Stimulated activated CD4-positive, alpha-beta T cell treated with anti-CD3 and anti-CD28 coated beads, Interleukin-1b, Interleukin-23, amount 100 ng/mL, for 4 hours (primary cell): ENCODE measurements around the gene SLC6A13.
"Not testable (repeated sequence)": the region's sequence is repeated elsewhere in the genome, so short reads cannot be mapped to it uniquely, and the experiment has no call there.

Experiments used
- DNase-seq, 2 donors: peaks; one replicate each; pipeline ENCODE4 v3.0.0-alpha.2; 2020; ENCODE audit warnings: low read depth in 2 of 2

The SLC6A13 gene

DNA sequence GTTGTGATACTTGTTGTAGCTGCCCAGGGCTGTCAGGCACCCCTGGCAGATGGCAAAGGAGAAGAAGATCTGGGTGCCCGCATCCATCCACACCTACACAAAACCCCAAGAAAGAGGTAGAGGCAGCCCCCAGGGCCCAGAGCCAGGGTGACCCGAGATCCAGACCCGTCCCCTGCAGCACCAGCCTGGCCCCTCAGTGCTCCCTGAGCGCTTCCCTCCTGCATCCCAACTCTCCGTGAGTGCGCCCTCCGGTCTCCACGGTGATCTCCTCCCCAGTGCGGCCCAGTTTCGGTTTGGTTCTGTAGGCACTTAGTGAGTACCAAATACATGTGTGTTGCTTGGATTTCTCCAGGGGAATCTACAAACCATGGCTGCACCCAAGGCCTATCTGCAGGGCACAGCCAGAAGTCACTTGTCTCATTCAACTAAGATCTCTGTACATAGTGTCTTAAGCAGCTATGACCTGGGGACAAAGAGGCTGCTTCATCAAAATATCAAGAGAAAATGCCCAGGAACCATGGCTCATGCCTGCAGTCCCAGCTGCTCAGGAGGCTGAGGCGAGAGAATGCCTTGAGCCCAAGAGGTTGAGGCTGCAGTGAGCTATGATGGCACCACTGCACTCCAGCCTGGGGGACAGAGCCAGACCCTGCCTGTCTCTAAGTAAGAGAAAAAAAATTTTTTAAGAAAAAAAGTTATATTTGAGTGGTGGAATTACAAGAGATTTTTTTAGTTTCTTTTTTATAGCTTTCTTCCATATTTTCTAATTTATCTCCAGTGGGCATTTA is 64.5 kb downstream of the SLC6A13 start:
- DNase-seq: no peak

DNA sequence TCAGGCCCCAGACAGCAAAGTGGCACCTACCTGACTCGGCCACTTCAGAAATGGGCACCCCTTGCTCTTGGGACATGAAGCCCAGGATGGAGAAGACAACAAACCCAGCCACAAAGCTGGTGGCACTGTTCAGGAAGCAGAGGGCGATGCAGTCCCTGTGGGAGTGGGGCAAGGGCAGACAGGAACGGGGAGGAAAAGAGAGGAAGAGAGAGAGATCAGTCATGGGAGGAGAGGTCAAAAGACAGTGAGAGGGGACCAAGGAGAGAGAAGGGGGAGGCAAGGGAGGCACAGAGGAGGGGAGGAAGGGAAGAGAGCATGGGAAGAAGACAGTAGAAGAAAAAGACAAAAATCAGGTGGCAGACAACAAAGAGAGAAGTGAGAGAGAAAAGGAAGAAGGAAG is 65.3 kb downstream of the SLC6A13 start:
- DNase-seq: no peak

DNA sequence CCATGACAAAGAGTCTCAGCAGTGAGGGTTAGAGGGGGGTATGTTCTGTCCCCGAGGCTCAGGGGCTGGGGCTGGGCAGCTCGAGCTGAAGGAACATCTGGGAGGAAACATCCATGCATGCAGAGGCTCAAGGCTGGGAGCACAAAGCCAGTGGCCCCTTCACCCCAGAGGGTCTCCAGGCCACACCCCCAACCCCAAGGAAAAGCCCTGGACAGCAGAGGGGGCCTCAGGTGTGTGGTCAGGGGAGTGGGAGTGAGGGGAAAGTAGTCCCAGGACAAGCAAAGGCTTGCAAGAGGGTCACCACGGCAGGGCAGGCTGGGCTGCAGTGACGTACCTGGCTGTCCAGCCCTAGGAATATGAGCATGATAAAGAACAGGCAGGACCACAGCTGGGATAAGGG is 66.2 kb downstream of the SLC6A13 start:
- DNase-seq: no peak

DNA sequence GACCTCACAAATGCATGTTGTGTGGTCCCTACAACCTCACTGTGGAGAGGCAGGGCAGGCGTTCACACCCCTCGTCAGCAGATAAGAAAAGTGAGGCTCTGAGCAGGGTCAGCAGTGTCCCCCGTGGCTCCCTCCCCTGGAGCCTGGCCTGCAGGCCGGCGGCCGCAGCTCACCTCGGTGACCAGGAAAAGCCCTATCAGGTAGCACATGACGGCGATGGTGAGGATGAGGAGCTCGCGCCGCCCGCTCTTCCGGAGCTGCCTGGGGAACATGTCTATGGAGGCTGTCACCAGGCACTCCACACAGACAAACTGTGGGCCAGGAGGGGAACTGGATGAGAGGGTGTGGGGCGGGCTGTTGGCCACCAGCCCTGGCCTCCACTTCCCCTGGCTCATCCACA is 66.7 kb downstream of the SLC6A13 start:
- no peak for DNase-seq

DNA sequence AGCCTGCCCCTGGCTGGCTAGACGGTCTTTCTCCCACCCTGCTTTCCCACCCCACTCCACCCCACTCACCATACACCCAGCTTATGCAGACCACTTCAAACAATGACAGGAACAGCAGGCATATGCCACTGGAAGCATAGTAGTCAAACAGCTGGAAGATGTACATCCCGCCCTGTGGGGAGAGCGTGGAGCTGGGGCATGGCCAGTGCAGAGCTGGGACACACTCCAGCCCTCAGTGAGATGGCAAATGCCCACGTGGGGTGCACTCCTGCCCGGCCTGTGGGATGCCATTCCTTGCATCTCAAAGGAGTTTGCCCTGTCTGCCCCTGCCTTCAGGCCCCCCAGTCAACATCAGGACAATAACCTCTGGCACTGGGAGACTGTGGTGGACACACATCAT is 67.5 kb downstream of the SLC6A13 start:
- DNase-seq: no peak

DNA sequence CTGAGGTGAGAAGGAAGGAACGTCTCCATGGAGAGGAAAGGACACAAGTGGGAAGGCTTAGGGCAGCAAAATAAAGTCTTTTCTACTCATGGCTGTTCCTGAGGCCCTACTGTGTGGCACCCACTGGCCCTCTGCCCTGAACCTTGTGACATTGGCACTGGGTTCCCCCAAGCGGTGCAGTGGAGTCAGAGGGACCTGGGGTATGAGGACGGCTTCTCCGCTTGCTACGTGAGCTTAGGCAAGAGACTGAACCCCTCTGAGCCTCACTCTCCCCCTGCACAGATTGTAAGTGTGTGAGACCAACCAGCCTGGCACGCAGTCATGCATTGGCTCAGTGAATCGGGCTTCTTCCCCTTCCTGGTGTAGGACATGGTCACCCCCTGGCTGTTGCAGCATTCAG is 68.4 kb downstream of the SLC6A13 start:
- DNase-seq: no peak

DNA sequence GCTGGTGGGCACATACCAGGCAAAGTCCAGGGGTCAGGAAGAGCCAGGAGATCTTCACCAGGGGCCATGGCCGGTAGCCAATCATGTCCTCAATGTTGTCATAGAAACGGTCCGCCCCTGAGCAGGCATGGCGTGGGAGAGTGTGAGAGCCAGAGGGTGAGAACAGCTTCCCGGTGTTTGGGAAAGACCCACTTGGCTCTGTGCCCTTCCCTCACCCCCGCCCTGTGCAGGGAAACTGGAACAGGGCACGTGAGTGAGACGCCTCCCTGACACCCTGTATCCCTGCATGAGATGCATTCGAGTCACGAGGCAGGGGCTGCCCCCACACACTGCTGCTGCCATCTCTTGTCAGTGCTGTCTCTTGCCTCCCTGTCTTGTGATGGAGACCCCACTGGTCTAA is 69.4 kb downstream of the SLC6A13 start:
- DNase-seq: no peak

DNA sequence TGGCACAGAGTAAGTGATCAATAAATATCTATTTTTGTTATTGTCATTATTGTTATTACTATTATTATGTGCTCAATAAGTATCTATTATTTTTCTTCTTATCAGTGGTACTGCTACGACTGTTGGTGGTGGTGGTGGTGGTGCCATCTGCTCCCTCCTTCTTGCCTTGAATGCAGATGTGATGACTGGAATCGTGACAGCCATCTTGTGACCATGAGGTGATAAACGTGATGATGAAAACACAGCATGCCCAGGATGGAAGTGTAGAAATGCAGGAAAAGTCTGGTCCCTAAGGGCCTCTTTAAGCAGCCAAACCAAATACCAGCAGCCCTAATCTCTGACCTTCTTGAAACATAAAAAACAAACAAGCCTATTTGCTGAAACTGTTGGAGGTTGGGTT is 71.1 kb downstream of the SLC6A13 start:
- DNase-seq: no peak

DNA sequence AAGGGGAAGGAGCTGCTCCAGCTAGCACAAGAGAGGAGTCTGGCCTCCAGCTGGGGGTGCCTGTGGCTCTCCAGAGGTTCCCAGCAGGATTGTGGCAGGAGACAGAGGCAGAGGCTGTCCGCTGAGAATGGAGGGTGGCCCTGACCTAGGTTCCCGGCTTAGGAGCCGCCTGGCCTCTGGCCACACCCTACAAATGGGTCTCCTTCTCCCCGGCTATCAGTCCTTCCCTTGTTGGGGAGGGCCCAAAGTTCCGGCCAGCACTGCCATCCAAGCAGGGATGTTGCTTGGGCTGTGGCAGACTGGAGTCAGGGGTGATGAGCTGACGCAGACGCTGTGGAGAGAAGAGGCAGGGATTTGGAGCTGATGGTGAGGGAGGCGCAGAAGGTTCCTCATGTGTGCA is 71.8 kb downstream of the SLC6A13 start:
- no peak for DNase-seq

DNA sequence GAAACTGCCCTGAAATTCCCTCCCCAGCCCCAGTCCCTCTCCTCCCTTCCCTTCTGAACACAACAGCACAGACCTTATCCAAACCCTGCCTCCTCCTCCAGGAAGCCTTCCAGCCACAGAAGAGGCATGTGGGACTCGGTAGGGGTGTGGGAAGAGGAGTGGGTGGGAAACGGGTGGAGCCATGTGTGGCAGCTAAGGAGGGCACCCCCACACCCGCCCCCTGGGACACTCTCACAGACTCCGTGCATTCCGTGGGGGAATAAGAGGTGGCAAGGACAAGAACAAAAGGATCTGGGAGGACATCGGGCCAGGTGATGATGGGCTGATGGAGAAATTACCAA is 73.0 kb downstream of the SLC6A13 start:
- DNase-seq: no peak

DNA sequence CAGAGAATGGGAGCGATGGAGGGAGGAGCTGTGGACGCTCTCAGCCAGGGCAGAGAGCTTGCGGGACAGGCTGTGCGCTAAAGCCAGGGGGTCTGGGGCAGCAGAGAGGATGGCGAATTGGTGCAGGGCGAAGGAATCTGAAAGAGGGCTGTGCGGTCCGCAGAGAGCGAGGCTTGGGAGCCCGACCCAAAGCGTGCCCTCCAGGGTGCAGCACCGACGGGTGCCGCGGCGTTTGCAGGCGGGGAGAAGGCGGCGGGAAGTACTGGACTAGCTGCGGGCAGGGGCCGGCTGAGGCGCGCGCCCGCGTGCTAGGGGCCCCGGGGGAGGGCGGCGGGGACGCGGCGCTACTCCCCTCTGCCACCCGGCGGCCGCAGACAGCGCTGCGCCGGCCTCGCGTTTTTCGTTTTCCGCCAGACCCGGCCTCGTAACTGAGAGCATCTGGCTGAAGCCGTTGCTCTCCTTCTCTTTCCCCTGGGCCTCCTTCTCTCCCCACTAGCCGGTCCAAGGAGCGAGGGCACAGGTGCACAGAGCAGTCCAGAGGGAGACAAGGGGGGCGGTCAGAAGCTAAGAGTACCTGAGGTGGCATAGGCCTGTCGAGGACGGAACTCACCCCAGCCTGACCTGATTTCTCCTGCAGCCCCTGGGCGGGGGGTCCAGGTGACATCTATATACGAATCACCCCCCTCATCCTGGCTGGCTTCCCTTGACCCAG is 73.6 kb downstream of the SLC6A13 start:
- DNase-seq: peak; percentile 6 to 41

DNA sequence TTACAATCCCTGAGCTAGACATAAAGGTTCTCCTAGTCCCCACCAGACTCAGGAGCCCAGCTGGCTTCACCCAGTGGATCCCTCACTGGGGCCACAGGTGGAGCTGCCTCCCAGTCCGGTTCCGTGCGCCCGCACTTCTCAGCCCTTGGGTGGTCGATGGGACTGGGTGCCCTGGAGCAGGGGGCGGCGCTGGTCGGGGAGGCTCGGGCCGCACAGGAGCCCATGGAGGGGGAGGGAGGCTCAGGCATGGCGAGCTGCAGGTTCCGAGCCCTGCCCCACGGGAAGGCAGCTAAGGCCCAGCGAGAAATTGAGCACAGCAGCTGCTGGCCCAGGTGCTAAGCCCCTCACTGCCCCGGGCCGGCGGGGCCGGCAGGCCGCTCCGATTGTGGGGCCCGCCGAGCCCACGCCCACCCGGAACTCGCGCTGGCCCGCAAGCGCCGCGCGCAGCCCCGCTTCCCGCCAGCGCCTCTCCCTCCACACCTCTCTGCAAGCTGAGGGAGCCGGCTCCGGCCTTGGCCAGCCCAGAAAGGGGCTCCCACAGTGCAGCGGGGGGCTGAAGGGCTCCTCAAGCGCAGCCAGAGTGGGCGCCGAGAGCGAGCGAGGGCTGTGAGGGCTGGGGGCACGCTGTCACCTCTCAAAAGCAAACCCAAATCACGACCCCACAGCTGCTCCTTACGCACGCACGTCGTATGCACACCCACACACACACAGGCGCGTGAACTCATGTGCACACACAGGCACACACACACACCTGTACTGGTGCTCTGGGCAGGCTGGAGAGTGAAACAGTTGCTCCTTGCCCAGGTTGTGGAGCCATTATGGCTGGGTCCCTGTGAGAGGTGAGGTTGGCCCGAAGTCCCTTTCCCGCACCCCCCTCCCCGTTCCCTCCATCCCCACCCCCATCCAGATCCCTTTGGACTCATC is 74.4 kb downstream of the SLC6A13 start:
- not testable (repeated sequence) for DNase-seq

DNA sequence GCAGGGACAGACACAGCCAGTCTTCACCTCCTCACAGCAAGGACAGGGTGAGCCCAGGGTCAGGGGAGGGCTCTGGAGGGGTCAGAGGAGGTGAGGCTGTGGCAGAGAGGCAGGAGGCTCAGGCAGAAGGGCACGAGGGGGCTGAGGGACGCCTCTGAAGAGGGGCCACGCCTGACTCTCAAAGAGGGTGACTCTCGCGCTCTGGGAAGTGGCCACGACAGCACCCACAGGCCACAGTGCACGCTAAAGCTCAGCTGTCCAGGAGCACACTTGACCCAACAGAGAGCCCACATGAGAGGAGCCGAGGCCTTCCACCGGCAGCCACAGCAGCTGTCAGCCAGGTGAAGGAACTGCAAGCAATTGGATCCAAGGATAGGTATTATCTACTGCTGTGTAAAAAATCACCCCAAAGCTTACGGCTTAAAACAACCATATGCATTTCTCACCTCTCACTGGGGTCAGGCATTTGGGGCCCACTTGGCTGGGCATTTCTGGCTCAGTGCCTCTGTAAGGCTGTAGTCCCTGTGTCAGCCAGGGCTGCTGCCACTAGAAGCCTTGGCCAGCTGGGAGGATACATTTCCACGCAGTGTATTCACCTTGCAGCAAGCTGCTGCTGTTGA is 76.5 kb downstream of the SLC6A13 start:
- no peak for DNase-seq

DNA sequence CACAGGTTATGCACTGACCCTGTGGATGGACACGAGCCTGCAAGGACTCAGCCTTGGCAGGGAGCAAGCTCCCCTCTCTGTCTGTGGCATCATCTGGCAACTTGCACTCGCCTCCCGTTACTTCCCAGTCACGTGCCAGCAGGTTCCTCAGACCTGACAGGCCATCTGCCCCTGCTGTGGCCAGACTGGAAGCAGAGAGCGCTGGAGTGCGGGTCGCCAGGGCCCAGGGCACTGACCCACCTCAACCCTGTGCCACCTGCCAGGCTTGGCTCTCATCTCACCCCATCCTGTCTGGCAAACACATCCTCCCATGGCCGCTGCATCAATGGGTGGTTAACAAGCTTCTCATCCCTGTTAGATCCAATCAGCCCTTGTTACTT is 77.1 kb downstream of the SLC6A13 start:
- no peak for DNase-seq

DNA sequence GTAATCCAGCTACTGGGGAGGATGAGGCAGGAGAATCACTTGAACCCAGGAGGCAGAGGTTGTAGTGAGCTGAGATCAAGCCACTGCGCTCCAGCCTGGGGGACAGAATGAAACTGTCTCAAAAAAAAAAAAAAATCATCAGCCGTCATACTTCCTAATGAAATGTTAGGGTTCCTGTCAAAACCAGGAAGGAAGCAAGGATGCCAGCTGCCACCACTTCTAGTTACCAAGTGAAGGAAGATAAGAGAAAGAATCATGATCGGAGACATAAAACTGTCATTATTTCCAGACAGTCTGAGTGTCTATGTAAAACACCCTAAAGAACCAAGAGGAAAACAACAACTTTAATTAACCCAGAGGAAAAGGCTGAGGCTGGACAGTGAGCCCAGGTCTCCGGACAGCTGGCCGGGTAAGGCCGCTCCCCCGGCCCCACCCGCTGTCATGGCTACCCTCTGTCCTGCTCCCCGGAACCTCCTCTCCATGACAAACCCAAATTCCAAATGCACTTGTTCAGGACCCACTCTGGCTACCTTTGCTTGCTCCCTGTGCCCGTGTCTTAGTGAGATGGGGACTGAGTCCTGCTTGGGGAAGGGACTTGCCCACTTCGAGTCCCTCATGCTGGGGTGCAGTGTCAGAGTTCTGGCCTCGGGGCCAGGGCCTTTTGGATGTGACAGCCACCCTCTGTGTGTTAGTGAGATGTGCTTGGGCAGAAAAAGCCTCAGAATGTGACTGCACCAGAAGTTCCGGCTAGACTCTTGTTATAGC is 77.6 kb downstream of the SLC6A13 start:
- no peak for DNase-seq

DNA sequence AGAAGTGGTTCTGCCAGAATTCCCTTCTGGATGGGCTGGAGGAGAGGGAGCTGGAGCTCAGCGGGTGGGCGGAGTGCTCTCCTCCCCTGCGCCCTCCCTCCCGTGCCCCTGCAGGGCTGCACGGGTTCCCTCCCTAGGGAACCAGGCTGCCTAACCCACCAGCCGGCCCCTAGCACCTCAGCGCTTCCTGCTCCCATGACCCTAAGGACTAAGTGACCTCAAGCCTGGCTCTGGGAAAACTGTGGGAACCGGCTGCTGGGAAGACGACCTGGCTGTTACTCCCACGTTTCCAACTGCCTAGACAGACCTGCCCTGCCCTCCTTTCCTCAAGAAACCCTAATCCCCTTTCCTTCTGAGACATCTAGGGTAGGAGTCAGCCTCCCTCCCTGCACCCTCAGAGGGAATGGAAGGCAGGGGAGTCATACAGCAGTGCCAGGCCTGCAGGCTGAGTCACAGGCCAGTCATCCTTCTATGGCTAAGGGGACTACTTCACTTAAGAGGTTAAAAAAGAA is 80.2 kb downstream of the SLC6A13 start:
- DNase-seq: no peak

DNA sequence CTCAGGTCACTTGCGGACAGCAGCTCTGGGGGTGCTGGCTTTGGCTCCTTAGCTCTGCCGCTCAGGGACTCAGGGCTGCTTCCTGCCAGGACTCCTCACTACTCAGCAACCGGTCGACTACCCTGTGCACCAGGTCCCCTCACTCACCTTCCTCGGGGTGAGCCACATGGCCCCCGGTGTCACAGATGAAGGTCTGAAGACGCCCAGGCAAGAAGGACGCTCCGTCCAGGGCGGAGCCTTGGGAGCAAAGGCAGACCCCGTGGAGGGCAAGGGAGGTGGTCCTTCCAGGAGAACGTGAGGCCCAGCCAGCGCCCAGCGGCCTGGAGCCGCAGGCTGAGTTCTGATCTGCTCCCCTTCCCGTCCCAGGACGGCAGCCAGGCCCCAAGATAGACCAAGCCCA is 80.7 kb downstream of the SLC6A13 start:
- no peak for DNase-seq

DNA sequence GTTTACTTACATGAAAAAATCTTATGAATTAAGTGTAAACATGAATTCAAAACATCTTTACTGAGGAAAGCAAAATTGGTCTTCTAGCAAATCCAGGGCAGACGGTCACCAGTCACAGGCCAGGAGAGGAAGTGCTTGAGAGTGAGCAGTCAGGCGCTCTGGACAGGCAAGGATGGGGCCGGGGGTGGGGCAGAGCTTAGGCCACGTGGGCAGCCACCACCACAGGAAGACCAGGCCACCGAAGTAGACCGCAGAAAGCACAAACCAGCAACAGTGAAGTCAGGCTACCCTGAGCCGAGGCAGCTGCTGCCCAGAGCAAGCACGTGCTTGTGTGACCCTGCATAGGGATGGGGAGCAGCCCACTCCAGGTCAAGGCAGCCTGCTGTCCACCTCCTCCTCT is 82.2 kb downstream of the SLC6A13 start:
- DNase-seq: no peak

DNA sequence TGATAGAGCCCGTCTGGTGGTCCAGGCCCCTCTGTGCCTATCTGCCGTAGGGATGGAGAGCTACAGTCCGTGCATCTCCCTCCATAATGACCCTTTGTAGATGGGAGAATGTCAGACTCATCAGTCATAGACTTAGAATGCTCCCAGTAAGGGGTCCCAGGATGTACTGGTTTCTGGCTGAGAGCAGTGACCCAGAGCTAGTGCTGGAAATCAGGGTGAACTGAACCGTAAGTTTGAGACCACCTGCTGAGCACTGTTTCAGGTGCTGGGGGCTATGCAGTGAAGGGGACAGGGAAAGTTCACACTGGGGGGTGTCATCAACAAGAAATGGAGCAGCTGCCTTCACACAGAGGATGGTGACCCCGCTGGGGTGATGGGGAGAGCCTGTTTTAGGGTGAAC is 82.8 kb downstream of the SLC6A13 start:
- no peak for DNase-seq

DNA sequence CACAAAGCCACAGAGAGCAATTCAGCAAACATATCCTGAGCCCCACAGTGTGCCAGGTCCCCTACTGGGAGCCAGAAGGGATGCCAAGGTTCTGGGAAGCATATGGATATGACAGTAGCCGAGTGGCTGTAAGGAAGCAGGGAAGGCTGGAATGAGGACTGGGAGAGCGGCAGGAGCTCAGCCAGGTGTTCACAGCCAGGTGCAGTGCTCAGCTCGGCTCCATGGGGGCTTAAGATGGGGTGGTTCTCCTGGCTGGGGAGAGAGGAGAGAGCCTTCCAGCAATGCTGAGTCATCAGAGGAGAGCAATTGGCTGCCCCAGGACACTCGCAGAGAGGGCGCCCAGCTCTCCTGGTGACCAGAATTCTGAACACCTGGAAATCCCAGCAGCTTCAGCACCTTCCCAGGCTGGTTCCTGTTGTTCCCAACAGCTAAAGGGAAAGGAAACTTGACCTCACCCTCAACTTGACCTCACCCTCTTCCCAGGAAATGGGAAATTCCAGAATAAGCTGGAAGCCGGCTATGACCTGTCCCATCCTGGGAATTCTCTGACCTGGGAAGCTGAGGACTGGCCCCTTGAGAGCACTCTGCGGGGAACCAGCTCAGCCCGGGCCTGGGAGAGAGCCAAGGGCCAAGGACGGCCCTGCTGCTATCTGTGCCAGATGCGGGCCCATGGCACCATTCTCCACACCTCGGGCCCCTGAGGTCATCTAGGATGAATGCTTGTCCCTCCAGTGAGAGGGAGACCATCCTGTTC is 83.3 kb downstream of the SLC6A13 start:
- DNase-seq: no peak

DNA sequence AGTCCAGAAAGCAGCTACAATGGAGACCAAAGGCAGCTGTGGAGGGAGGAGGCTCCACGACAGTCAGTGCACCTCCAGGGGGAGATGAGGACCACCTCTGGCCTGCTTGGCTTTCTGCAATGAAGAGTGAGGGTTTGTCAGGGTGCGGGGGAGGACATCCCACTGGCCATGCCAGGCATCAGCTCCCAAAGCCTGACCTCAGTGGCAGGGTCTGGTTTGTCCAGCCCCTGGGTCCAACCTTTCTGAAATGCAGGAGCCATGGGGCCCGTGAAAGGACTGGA is 83.9 kb downstream of the SLC6A13 start:
- no peak for DNase-seq
